Measurements from ENCODE around the gene C11orf97. TPM values are rescaled to one million over a fixed set of nuclear protein-coding genes. Genes with fewer than 3 reads are reported as not detected.

The C11orf97 gene
- total and polyA plus RNA-seq, 2 of the 8 experiments (the other 6 are each of a cell fraction or from before 2014, with no cell fraction given) = not detected

DNA sequence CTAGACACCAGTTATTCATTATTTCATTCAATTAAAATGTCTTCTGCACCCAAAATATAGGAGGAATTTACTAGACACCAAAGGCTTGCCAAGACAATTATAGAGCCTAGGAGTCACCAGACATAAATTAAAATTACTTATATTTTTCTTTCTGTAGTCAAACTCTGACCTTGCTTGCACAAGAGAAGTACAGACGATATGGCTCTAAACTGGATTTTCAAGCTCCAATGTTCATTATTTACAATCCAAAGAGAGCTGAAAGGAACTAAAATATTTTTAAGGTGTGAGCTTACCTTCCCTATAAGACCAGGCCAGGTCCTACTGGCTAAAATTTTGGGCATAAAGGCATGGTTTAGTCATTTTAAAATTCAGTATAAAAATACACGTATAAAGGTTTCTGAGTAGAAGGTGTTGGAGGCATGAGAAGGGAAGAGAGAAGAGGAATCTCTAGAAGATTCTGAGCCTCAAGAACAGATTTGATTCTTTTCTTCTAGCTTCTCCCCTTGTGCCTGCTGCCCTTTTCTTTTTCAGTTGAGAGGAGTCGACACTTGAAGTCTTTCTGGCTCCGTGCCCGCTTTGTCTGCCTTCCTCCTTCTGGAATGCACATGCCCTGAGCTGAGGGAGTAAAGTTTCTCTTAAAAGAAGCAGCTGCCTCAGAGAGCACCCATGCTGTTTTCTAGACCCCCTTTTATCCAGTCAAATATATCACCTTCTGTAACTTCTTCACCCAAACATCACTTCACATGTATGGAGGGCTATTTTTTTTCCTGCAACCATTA lies 13.5 kb downstream of the C11orf97 start (continued):
- TF ChIP-seq TEAD4 (IDR thresholded peaks at IDR 0.05; ENCODE audit: low read depth, low read length) (no peak), YY1 (IDR thresholded peaks at IDR 0.05; ENCODE audit: low read depth, low read length) (no peak)

All from H1 (cell line).